Cardiac fibroblast (primary cell): ENCODE results near the gene RERE.

Experiments used
- DNase-seq, 2 donors: peaks; one replicate each; pipeline versions ENCODE4 v3.0.0 to v3.0.0-alpha.2; 2010; ENCODE audit warnings: low read depth in 2 of 2
- H3K4me3 ChIP-seq, 2 donors: replicated peaks in 1 of 2; 1 replicate in 1 of 2; 2 replicates in 1 of 2; pipeline ENCODE4 v1.5.1; 2011; ENCODE audit warnings: low read depth in 2 of 2, low read length in 2 of 2, mild to moderate bottlenecking in 2 of 2, moderate library complexity in 1 of 2
- CTCF ChIP-seq: IDR thresholded peaks from one replicate; pipeline ENCODE4 v1.5.1; 2011; ENCODE audit warnings: low read depth, mild to moderate bottlenecking, low read length, inconsistent platforms

Gene RERE

GRCh38 chr1:8347635-8348034, 469.8 kb downstream of the RERE start:
- no peak overlapping the region for H3K4me3 ChIP-seq
- no peak for TF ChIP-seq CTCF
- DNase-seq = peak in 1 of 2 donors; percentile 27

- H3K4me3 ChIP-seq = no peak overlapping the region
- no peak for DNase-seq
- TF ChIP-seq CTCF = no peak
Measured at GRCh38 chr1:8345621-8346415, 471.6 kb downstream of the RERE start.

GRCh38 chr1:8344893-8345507, 472.4 kb downstream of the RERE start:
- no peak overlapping the region for H3K4me3 ChIP-seq
- no peak for DNase-seq
- no peak for TF ChIP-seq CTCF

- DNase-seq = peak; percentile 96 to 97
- TF ChIP-seq CTCF = no peak
- H3K4me3 ChIP-seq = peak overlapping the region; percentile 17 to 34
Measured at GRCh38 chr1:8343464-8344001, 473.9 kb downstream of the RERE start.

GRCh38 chr1:8343044-8343443, 474.4 kb downstream of the RERE start:
- no peak overlapping the region for H3K4me3 ChIP-seq

GRCh38 chr1:8342325-8342724, 475.1 kb downstream of the RERE start:
- no peak overlapping the region for H3K4me3 ChIP-seq
- TF ChIP-seq CTCF = peak; percentile 19
- DNase-seq = peak in 1 of 2 donors; percentile 56

More at GRCh38 chr1:8343044-8343443, 474.4 kb downstream of the RERE start:
- no peak for DNase-seq
- TF ChIP-seq CTCF = no peak
